IMR-90 (cell line): Measurements from ENCODE around the gene ISOC2.

ENCODE experiments used
- BHLHE40 ChIP-seq: fragments of 150-350 bp; IDR thresholded peaks from 2 replicates; pipeline ENCODE4 v1.6.1; 2016; ENCODE audit warnings: mild to moderate bottlenecking, low read depth, low read length
- CEBPB ChIP-seq: IDR thresholded peaks from 2 replicates; pipeline ENCODE4 v1.6.1; 2012; ENCODE audit warnings: low read depth, low read length, improper control_type of control experiment
- MAZ ChIP-seq: IDR thresholded peaks from 2 replicates; pipeline ENCODE4 v1.6.1; 2012; ENCODE audit warnings: low read depth, mild to moderate bottlenecking, low read length, improper control_type of control experiment, moderate library complexity, borderline replicate concordance
- MXI1 ChIP-seq: IDR thresholded peaks from 2 replicates; pipeline ENCODE4 v1.6.1; 2012; ENCODE audit warnings: low read depth, mild to moderate bottlenecking, low read length, moderate library complexity, borderline replicate concordance
- POLR2A ChIP-seq: IDR thresholded peaks from 2 replicates; pipeline ENCODE4 v1.6.1; 2012; ENCODE audit warnings: mild to moderate bottlenecking, low read depth, low read length
- RCOR1 ChIP-seq: IDR thresholded peaks from 2 replicates; pipeline ENCODE4 v1.6.1; 2012; ENCODE audit warnings: mild to moderate bottlenecking, low read length, improper control_type of control experiment; ENCODE audit not compliant: insufficient replicate concordance
- RFX5 ChIP-seq: IDR thresholded peaks from 2 replicates; pipeline ENCODE4 v1.8.0; 2012; ENCODE audit warnings: low read depth, mild to moderate bottlenecking, low read length, moderate library complexity
- SMC3 ChIP-seq: fragments of 150-350 bp; IDR thresholded peaks from 2 replicates; pipeline ENCODE4 v1.6.1; 2016; ENCODE audit warnings: low read depth, mild to moderate bottlenecking, antibody characterized with exemption, low read length, moderate library complexity
- TF ChIP-seq, protein P1 (sequence below): conservative IDR thresholded peaks from 2 replicates; pipeline ENCODE4 v1.5.1; 2012; ENCODE audit warnings: mild to moderate bottlenecking, low read depth, low read length, improper control_type of control experiment

DNA sequence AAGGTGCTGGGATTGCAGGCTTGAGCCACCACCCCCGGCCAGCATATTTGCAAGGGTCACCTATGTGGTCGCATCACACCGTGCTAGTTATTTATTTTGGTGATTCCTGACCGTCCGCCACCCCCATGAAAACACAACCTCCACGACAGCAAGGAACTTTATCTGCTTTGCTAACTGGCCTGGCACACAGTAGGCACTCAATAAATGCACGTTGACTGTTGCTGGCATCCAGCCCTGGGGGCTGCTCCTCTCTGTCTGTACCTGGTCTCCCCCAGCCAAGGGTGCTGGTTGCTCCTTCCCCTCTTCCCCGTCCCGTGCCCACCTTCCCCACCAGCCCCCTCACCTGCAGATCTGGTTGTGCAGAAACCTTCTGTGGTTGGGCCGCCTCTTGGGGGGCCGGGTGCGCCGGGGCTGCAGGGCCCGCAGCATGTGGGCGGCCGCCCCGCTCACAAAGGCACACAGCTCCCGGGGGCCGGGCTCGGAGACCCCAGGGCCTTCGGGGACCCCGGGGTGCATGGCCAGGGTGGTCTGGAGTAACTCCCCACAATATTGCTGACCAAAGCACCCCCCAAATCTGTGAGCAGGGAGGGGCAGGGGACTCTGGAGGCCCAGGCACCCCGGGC, 2.7 kb upstream of the ISOC2 start:
- TF ChIP-seq MXI1: no peak
- TF ChIP-seq SMC3: no peak
- TF ChIP-seq, protein P1, sequence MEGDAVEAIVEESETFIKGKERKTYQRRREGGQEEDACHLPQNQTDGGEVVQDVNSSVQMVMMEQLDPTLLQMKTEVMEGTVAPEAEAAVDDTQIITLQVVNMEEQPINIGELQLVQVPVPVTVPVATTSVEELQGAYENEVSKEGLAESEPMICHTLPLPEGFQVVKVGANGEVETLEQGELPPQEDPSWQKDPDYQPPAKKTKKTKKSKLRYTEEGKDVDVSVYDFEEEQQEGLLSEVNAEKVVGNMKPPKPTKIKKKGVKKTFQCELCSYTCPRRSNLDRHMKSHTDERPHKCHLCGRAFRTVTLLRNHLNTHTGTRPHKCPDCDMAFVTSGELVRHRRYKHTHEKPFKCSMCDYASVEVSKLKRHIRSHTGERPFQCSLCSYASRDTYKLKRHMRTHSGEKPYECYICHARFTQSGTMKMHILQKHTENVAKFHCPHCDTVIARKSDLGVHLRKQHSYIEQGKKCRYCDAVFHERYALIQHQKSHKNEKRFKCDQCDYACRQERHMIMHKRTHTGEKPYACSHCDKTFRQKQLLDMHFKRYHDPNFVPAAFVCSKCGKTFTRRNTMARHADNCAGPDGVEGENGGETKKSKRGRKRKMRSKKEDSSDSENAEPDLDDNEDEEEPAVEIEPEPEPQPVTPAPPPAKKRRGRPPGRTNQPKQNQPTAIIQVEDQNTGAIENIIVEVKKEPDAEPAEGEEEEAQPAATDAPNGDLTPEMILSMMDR: no peak
- TF ChIP-seq POLR2A: no peak
- TF ChIP-seq BHLHE40: no peak
- no peak for TF ChIP-seq RFX5
- no peak for TF ChIP-seq MAZ
- TF ChIP-seq CEBPB: no peak
- no peak for TF ChIP-seq RCOR1
